ENCODE results near the gene PARVA.
"Not testable (repeated sequence)": the region's sequence is repeated elsewhere in the genome, so short reads cannot be mapped to it uniquely, and the experiment has no call there.

PARVA gene, protein sequence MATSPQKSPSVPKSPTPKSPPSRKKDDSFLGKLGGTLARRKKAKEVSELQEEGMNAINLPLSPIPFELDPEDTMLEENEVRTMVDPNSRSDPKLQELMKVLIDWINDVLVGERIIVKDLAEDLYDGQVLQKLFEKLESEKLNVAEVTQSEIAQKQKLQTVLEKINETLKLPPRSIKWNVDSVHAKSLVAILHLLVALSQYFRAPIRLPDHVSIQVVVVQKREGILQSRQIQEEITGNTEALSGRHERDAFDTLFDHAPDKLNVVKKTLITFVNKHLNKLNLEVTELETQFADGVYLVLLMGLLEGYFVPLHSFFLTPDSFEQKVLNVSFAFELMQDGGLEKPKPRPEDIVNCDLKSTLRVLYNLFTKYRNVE

DNA sequence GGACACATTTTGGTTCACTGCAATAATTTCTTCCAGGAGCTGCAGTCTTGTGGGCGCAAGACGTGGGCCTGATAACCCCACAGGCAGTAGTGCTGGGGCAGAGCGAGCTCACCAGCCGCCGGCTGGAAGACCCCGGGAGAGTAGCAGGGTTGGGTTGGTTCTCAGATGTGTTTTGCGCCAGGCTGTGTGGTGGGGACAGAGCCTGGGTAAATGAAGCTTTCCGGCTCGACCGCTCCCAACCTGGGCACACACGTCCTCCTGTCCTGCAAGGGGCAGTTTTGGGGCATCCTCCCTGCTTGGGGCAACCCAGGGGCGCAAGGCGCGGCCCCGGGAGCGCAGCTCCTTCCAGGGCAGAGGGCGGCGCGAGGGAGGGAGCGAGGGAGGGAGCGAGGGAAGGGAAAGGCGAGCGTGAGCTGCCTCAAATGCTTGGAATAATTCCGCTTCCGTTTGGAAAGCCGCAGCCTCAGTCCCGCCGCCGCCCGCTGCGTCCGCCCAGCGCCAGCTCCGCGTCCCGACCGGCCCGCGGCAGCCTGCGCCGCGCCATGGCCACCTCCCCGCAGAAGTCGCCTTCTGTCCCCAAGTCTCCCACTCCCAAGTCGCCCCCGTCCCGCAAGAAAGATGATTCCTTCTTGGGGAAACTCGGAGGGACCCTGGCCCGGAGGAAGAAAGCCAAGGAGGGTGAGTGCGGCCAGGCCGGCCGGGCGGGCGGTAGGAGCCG lies at the start of gene PARVA:
PARVA (plus strand) TSS at position 466 of the 718 bp plus-strand sequence; CDS start at position 543, 77 bp downstream.
- no peak for DNase-seq

DNA sequence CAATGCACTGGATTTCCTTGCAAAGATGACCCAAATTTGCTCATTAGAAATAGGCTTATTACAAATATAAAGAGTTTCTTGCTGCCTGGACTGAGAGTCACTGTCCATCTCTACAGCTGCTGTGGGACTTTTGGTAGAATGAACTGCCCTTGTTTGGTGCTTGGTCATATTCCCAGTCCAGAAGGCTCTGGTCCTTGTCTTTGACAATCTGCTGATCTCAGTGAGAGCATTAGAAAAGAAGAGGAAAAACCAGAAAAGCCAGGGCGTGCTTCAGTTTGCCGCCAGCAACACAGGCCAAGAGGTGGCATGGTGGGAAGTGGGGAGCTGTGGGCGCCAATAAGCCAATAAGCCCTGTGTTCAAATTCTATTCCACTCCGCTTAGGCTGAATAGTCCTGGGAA lies 48.2 kb upstream of the PARVA start:
- no peak for DNase-seq

DNA sequence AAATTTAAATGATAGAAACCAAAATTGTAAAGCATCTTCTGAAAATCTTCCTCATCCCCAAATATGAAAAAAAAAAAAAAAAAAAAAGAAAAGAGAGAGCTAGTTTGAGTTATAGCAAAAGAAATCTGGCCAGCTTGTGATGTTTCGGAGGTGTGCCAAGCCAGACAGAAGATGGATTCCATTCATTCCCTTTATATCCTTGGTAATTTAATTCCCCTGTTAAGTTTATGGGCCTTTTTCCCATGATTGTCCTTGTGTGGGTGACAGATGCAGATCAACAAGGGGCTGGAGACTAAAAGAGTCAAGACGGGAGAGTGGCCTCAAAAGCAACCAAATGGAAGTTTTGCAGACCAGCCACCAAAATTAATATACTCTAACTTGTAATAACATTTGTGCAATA lies 47.6 kb upstream of the PARVA start:
- no peak for DNase-seq

DNA sequence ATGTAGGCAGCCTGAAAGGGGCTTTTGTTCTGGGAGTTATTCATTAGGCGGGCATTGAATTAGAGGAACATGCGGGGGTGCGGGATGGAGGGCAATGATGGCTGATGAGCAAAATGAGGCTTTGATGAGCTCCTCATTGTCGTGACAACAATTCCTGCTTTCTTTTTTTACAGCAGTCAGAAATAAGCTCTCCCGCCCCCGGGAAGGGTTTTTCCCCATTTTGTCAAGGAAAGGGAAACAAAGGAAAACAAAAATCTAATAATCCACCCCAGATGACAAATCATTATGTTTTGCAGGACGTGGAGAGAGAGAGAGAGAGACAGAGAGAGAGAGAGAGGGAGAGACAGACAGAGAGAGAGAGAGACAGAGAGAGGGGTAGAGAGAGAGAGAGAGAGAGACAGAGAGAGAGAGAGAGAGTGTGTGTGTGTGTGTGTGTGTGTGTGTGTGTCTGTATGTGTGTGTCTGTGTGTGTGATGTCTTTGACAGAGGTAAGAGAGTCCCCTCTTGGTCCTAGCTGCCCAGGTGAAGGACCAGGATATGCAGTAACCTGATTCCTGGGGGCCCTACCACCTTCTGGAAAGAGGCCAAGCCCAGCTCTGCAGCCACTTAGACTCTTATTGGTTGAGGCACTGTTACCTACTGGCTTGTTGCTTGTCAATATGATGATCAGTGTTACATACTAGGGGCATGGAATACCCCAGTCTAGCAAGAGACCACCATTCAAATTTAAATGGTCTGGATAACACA lies 46.7 kb upstream of the PARVA start:
- DNase-seq = no peak

DNA sequence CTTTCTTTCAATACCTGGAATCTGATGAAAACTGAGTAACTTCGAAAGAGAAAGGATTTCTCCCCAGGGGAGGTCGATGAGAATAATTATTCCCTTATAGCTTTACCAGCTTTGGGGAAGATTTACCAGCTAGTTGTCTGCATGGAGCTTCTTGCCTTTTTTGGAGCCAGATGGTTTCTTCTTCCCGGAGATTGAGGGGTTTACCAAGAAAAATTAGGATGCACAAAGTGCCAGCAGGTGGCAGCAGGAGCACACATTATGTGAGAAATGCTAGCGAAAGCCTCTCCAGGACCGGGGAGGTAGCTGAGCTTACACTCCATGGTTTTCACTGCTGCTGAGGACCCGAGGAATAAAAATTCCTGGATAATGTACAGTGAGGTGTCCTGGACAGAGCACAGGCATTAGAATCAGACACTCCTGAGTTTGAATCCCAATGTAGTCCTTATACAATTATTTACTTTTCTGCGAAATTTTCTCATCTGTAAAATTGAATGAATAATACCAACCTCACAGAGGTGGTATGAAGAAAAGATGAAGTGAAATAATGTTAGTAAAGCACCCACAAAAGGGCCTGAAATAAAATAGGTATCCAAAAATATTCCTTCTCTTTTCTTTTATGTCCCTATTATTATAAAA lies 46.0 kb upstream of the PARVA start:
- DNase-seq = peak; percentile 59

DNA sequence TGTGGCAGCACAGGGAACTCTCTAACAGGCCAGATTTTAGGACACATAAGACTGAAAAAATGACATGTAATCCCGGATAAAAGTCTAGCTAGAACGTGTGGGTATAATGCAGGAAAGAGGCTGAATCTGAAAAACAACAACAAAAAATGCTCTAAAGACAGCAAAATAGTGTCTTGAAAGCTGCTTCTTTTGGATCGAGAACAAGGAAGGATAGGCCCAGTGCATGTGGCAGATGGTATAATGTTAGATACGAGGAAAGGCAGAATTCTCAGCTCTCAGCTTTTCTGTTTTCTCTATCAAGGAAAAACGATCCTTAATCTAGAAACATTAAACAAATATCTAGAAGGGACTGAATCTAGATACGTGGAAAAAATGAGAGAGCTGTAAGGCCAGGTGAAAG lies 33.8 kb upstream of the PARVA start:
- no peak for DNase-seq

DNA sequence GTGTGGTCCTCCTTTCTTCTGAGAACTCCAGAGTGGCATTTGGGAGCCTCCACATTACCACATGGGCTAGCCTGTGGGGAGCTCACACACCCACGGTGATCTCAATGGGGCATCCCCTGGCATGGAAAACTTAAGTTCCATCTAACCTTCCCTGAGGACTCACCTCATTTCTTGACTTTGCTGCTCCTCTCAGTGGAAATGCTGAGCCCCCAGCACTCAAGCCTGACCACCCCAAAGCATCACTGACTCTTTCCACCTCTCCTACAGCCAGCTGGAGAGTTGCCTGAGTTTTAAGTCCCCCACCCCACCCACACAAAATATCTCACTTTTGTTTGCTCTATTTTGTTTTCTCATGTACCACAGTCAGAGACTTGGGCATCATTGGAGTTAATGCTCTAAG lies 23.8 kb upstream of the PARVA start:
- DNase-seq = no peak

DNA sequence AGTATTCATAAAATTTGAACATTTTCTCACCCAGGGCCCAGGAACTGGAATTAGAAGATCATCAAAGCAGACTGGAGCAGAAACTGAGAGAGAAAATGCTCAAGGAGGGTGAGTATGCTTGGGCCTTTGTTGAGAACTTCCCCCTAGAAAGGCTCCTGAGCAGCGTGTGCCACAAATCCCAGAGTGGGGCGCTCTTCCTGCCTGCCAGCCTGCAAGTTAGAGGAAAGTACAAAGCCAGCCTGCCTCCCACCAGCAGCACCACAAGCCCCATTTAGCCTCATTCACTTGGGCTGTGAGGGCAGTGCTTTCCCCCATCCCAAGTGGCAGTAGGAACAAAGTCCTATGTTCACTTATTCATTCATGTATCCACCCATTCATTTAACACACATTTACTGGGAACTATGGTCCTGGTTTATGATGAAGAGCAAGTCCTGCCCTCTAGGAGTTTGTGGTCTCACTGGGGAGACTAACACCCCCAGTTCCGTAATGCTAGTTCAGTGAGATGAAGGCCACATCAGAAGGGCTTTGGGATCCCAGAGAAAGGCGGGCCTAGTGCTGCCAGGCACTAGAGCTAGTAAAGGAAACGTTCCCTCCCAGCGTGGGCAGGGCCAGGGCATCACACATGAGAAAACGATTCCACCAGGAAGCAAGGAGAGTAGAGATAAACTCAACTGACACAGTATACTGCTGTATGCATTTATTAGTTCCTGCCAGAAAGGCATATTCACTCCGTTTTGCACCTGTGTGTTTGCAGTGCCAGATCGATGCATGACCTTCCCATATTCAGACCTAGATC lies 22.4 kb upstream of the PARVA start:
- DNase-seq = no peak

DNA sequence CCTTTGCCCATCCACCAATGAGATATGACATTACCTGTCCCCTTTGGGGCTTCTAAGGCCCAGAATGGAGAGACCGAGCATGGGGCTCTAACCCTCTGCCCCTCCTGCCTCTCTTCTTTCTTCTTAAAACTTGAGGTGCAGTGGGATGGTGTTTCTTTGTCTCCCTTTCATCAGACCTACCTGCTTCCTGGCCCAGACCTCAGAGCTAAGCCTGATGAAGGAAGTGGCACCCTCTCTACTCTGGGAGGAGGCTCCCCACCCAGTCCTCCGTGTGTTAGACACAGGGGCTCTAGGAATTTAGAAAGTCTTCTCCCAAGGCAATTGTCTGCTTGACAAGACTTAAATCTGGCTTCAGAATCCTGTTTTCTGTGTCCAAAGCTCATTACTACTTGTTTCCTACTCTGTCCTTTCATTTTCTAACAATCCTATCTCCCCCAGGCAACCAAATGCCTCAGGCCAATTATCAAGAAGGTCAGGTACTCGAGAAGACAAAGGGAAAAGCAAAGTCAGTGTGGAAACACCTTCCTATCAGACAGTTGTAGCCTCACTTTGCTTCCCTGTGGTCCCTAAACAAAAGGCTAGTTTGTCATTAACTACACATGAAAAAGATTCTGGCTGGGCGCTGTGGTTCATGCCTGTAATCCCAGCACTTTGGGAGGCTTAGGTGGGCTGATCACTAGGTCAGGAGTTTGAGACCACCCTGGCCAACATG lies 20.3 kb upstream of the PARVA start:
- no peak for DNase-seq

DNA sequence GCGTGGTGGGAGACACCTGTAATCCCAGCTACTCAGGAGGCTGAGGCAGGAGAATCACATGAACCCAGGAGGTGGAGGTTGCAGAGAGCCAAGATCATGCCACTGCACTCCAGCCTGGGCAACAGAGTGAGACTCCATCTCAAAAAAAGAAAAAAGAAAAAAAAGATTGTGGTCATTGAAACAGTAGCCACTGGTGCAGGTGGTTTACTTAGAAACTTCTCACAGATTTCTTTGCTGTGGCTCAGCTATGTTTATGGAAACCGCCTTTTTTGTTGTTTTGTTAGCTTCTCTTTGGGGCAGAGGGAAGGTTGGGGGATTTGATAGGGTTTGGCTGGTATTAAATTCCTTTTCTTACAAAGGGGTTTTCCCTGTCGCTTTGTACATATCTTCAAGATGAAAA lies 19.7 kb upstream of the PARVA start:
- not testable (repeated sequence) for DNase-seq

DNA sequence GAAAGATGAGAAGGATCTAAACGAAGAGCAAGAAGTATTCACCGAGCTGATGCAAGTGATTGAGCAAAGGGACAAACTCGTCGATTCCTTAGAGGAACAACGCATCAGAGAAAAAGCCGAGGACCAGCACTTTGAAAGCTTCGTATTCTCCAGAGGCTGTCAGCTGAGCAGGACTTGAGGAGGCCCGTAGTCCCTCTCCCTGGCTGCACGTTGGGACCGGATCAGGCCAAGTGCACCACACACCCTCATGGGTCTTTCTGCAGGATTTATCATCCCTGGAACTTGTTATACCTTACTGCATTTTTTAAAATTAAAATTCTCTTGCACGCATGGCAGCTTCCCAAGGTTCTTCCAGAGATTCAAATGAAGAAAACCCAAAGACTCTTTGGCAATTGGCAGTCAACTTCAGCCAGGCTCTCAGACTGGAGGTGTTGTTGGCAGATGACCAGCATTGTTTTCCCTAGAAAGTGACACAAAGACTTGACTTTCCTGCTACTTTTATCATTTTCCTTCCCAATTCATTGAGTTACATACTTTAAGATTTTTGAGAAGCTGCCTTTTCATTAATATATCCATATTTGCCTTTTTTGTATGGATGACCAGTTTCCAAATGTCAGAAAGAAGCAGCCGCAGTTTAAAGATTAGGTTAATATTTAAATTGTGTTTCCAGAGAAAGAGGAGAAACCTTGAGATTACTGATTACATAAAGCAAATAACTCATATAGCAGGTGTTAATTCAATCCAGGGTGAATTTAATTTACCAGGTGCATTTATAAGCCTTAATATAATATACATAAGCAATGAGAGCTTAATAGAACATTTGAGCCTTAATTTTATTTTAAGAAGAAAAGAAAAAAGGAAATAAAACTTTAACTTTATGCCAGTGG lies 18.8 kb upstream of the PARVA start:
- DNase-seq = no peak

DNA sequence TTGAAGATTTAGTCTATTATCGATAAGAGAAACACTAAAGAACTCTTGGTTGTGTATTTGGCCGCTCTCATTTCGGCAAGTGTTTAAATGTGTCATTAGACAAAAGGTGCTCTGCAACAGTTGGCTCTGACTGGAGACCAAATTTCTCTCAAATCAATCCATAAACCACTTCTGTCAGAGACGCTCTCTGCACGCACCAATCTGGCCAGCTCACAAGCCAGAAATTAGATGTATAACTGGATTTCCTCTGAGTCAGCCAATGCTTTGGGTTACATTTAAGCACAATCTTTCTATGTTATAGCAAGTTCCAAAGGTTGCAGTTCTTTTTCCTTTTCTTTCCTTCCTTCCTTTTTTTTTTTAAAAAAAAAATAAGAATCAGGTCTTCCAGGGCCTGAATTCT lies 17.6 kb upstream of the PARVA start:
- no peak for DNase-seq

DNA sequence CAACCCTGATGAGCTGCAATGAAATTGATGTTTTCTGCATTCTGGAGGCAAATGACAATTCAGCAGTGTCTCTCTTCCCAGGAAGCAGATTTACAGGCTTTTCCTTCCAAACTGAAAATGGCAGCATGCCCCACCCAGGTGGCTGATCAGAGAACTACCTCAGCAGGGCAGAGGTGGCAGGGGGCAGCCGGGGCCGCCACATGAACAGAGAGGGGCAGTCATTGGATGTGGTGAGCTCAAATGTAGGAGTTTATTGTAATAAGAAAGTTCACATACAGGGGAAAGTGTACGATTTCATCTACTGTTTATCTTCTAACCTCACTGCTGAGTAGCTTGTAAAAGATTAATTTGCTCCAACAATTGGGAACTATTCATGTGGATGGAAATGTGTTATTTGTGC lies 15.7 kb upstream of the PARVA start:
- DNase-seq = no peak

DNA sequence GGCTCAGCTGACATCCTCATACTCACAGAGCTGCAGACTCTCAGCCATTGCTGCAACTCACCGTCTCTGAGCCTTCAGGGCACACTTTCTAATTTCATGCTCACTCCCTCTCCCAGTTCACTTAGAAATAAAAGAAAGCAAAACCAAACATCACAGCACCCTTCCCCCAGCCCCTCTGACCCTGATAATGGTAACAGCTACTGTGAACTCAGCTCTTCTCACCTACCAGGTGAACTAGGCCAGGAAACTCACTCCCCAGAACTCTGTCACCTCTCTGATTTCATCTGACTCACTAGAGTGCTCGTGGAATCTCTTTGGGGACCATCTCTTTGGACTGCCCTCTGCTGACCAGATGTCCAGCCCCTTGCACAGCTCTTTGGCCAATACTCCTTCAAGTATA lies 14.5 kb upstream of the PARVA start:
- DNase-seq = no peak

DNA sequence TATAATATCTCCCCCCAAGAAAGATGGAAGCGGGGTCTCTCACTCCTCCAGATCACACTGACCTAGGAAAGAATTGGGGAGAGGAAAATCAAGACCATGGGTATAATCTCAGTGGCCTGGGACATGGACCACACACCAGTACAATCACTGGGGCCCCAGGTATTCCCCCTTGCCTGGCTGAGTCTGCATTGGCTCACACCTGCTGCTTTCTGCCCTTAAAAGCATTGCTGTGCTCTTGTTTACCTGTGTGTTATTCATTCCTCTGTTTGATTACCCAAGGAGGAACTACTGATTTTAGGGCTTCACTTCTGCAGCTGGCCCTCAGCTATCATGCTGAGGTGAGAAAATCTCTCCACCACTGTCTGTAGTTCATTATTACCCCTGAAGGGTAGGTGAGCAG lies 14.0 kb upstream of the PARVA start:
- no peak for DNase-seq

DNA sequence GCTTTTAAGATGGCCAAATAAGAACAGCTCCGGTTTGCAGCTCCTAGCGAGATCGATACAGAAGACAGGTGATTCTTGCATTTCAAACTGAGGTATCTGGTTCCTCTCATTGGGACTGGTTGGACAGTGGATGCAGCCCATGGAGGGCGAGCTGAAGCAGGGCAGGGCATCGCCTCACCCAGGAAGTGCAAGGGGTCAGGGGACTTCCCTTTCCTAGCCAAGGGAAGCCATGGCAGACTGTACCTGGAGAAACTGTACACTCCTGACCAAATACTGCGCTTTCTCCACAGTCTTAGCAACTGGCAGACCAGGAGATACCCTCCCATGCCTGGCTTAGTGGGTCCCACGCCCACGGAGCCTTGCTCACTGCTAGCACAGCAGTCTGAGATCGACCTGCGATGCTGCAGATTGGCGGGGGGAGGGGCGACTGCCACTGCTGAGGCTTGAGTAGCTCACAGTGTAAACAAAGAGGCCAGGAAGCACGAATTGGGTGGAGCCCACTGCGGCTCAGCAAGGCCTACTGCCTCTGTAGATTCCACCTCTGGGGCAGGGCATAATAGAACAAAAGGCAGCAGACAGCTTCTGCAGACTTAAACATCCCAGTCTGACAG lies 11.3 kb upstream of the PARVA start:
- DNase-seq = peak; percentile 36

DNA sequence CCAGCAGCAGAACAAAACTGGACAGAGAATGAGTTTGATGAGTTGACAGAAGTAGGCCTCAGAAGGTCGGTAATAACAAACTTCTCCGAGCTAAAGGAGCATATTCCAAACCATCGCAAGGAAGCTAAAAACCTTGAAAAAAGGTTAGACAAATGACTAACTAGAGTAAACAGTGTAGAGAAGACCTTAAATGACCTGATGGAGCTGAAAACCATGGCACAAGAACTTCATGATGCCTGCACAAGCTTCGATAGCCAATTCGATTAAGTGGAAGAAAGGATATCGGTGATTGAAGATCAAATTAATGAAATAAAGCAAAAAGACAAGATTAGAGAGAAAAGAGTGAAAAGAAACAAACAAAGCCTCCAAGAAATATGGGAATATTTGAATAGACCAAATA lies 10.3 kb upstream of the PARVA start:
- not testable (repeated sequence) for DNase-seq

DNA sequence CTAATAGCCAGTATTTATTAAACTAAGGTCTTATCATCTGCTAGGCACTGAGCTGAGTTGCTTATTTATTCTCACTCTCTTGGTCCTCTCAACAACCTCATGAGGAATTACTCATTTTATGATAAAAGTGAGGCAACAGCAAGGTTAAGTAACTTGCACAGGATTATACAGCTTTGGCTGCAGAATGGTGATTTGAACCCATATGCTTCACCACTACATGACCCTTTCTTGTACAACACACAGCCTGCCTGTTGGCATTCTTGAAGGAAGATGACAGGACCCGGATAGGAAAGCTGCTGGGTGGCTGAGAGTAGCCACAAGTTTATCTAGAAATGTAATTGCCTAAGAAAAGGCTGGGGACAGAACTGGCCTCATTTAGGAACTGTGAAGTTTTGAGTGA lies 5.3 kb upstream of the PARVA start:
- DNase-seq = no peak

DNA sequence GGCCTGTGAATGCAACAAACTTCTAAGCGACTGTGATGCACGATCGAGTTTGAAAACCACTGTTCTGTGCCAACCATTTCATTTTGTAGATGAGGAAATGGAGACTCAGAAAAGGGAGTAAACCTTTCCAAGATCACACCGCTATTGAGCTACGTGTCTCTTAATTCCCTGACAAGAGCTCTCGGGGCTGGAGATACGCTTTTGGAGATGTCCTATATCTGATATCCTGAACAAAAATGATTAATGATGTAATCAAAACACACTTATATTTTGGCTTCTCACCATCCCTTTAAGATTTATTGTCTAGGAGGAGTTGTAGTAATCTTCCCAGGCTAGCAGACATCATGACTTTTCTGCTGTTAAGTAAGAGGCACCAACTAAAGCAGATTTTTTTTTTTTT lies 1.7 kb upstream of the PARVA start:
- no peak for DNase-seq

Measured in stimulated activated naive CD4-positive, alpha-beta T cell treated with Interleukin-2 at 50 U/mL for 16 hours (primary cell).